Adrenal gland (tissue), 5 donors: ENCODE measurements around the gene CEP164.

Experiments
- CTCF ChIP-seq, 6 experiments: fragments of 450-650 bp in 4 of 6; fragments of 200-600 bp in 2 of 6; sonication (generic) in 1 of 6; IDR thresholded peaks; 1 replicate in 5 of 6; 2 replicates in 1 of 6; pipeline versions ENCODE4 v1.5.1 to v1.8.0; 2016 to 2021; ENCODE audit warnings: antibody characterized with exemption in 6 of 6, mild to moderate bottlenecking in 2 of 6, moderate library complexity in 1 of 6
- POLR2A ChIP-seq, 2 donors: fragments of 450-650 bp; IDR thresholded peaks; one replicate each; pipeline ENCODE4 v1.6.1; 2017; ENCODE audit warnings: antibody characterized with exemption in 2 of 2, mild to moderate bottlenecking in 2 of 2, moderate library complexity in 1 of 2
- donor health status: DM: no; HTN: no; CAD: no.

- TF ChIP-seq CTCF (IDR thresholded peaks at IDR 0.05) (no peak), POLR2A (IDR thresholded peaks at IDR 0.05) (no peak)
Observed at GRCh38 chr11:117407016-117407415, 79.4 kb downstream of the CEP164 start.
